Progenitor cell of endocrine pancreas (in vitro differentiated cells): ENCODE results near the gene TFEB. TPM values are rescaled to one million over a fixed set of nuclear protein-coding genes. Genes with fewer than 3 reads are reported as not detected.

Source experiments
- DNase-seq: peaks from one replicate; pipeline ENCODE4 v3.0.0; 2021; ENCODE audit warnings: low spot score; ENCODE audit not compliant: unreplicated experiment
- H3K27ac Mint-ChIP-seq: 2 replicates; pipeline ENCODE4 v1.8.0; 2021; ENCODE audit warnings: mild to moderate bottlenecking, moderate library complexity, mixed read lengths
- H3K27me3 Mint-ChIP-seq: 2 replicates; pipeline ENCODE4 v1.8.0; 2021; ENCODE audit warnings: mixed read lengths
- H3K36me3 Mint-ChIP-seq: 2 replicates; pipeline ENCODE4 v1.8.0; 2022; ENCODE audit warnings: mixed read lengths; ENCODE audit not compliant: insufficient read depth
- H3K4me1 Mint-ChIP-seq: 2 replicates; pipeline ENCODE4 v1.8.0; 2021; ENCODE audit warnings: low read depth, mixed read lengths
- H3K4me3 Mint-ChIP-seq: 2 replicates; pipeline ENCODE4 v1.8.0; 2021; ENCODE audit warnings: low read depth, mild to moderate bottlenecking, moderate library complexity, mixed read lengths
- H3K9me3 Mint-ChIP-seq: 2 replicates; pipeline ENCODE4 v1.8.0; 2021; ENCODE audit warnings: low read depth, mixed read lengths
- total RNA-seq: library from RNA; stranded (reverse); gene quantifications from 2 replicates; pipeline ENCODE4 v1.2.1, GENCODE V29; 2021
- TF ChIP-seq, protein P1 (sequence below): fragments of 200-600 bp; sonication (generic); IDR thresholded peaks from one replicate; pipeline ENCODE4 v1.5.0; 2021; ENCODE audit warnings: antibody characterized with exemption, mild to moderate bottlenecking; ENCODE audit not compliant: unreplicated experiment

TFEB gene
- total RNA-seq, 1 donor from 2014 or later = 0.48 TPM

DNA sequence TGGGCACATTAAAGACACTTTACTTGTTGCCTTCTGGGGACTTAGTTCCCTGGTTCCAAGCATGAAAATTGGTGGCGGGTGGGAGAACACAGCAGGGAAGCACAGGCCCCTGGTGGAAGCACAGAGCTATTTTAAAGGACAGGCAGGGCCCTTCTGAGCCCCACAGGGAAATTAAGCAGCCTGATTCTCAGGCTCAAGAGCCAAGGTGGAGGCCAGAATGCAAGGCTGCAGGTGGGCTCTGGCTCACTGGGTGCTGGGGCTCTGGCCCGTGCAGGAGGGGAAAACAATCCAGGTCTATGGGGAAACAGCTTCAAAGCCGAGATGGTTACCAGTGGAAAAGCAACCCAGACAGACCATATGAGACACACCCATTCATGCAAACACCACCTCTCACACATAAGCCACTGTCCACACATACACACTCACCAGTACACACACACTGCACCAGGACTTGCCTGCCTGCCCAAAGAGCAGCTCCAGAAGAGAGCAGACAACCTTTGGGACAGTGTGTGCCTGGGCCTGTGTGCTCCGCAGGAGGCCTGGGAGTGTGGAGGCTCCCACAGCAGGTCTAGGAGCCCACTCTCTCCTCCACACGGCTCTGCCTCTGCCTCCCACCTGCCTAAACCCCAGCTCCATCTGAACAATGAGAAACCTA, 30.6 kb downstream of the TFEB start:
- peaks cover 41% of the 10 kb centered on the region for H3K27me3 Mint-ChIP-seq
- no peak overlapping the region for H3K4me3 Mint-ChIP-seq
- no peak overlapping the region for H3K27ac Mint-ChIP-seq
- DNase-seq = no peak
- no peaks in the 10 kb centered on the region for H3K9me3 Mint-ChIP-seq
- no peaks in the 10 kb centered on the region for H3K36me3 Mint-ChIP-seq
- TF ChIP-seq, protein P1, sequence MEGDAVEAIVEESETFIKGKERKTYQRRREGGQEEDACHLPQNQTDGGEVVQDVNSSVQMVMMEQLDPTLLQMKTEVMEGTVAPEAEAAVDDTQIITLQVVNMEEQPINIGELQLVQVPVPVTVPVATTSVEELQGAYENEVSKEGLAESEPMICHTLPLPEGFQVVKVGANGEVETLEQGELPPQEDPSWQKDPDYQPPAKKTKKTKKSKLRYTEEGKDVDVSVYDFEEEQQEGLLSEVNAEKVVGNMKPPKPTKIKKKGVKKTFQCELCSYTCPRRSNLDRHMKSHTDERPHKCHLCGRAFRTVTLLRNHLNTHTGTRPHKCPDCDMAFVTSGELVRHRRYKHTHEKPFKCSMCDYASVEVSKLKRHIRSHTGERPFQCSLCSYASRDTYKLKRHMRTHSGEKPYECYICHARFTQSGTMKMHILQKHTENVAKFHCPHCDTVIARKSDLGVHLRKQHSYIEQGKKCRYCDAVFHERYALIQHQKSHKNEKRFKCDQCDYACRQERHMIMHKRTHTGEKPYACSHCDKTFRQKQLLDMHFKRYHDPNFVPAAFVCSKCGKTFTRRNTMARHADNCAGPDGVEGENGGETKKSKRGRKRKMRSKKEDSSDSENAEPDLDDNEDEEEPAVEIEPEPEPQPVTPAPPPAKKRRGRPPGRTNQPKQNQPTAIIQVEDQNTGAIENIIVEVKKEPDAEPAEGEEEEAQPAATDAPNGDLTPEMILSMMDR = no peak
- H3K4me1 Mint-ChIP-seq = no peaks in the 10 kb centered on the region

DNA sequence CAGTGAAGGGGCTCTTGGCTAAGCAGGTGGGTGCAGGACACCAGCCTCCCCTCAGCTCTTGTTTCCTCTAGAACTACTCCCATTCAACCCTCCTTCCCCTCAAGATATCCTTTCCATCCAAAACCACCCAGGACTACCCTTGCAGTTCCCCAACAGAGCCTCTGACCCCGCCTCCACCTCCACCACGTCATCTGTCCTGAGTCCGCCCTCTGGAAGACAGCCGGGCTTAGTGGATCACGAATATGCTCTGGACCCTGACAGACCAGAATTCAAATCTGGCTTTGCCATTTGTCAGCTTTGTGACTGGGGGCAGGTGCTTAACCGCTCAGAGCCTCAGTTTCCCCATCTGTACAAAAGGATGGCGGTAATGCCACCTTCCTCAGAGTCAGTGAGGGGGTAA, 31.4 kb downstream of the TFEB start:
- TF ChIP-seq, protein P1 = no peak
- DNase-seq = no peak
- Mint-ChIP-seq H3K36me3 (no peaks in the 10 kb centered on the region), H3K27ac (no peak overlapping the region), H3K4me3 (no peak overlapping the region), H3K9me3 (no peaks in the 10 kb centered on the region), H3K4me1 (no peaks in the 10 kb centered on the region), H3K27me3 (peaks cover 42% of the 10 kb centered on the region)

DNA sequence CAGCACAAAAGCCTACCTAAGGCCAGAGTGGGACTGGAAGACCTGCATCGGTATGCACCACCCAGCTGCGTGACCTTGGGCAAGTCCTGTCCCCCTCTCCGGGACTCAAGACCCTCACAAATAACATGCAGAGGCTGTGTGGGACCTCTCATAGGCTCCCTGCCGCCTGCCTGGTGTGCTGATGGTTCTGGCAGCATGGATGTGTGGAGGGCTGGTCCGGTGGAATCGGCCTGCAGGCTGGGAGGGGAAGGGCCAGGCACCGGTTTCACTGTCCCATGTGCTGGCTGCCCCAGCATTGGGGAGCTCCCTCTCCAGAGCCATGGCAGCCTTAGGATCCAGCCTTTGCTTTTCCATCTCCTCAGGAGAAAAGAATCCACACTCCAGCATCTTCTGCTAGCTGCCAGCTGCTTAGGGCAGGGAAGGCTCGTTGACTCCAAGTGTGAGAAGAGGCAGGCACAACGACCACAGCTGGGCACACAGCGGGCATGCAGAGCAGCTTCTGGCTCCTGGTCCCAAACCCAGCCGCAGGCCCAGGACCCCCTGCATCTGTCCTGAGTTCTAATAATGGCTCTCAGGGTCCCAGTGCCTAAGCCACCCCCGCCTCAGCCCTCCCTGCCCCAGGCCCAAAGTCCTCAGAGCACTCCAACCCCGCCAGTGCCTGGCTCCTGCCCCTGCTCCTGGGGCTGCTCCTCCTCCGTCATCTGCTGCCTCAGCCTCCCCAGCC, 32.5 kb downstream of the TFEB start:
- no peaks in the 10 kb centered on the region for H3K36me3 Mint-ChIP-seq
- DNase-seq = no peak
- H3K27ac Mint-ChIP-seq = no peak overlapping the region
- no peak overlapping the region for H3K4me3 Mint-ChIP-seq
- no peaks in the 10 kb centered on the region for H3K9me3 Mint-ChIP-seq
- TF ChIP-seq, protein P1 = no peak
- peaks cover 37% of the 10 kb centered on the region for H3K27me3 Mint-ChIP-seq
- no peaks in the 10 kb centered on the region for H3K4me1 Mint-ChIP-seq

- H3K4me1 Mint-ChIP-seq = no peaks in the 10 kb centered on the region
- no peak overlapping the region for H3K4me3 Mint-ChIP-seq
- no peak overlapping the region for H3K27ac Mint-ChIP-seq
- H3K27me3 Mint-ChIP-seq = peaks cover 34% of the 10 kb centered on the region
- DNase-seq = no peak
- no peaks in the 10 kb centered on the region for H3K36me3 Mint-ChIP-seq
- no peaks in the 10 kb centered on the region for H3K9me3 Mint-ChIP-seq
- TF ChIP-seq, protein P1 = no peak
Observed at GRCh38 chr6:41702089-41702745, 33.2 kb downstream of the TFEB start.

DNA sequence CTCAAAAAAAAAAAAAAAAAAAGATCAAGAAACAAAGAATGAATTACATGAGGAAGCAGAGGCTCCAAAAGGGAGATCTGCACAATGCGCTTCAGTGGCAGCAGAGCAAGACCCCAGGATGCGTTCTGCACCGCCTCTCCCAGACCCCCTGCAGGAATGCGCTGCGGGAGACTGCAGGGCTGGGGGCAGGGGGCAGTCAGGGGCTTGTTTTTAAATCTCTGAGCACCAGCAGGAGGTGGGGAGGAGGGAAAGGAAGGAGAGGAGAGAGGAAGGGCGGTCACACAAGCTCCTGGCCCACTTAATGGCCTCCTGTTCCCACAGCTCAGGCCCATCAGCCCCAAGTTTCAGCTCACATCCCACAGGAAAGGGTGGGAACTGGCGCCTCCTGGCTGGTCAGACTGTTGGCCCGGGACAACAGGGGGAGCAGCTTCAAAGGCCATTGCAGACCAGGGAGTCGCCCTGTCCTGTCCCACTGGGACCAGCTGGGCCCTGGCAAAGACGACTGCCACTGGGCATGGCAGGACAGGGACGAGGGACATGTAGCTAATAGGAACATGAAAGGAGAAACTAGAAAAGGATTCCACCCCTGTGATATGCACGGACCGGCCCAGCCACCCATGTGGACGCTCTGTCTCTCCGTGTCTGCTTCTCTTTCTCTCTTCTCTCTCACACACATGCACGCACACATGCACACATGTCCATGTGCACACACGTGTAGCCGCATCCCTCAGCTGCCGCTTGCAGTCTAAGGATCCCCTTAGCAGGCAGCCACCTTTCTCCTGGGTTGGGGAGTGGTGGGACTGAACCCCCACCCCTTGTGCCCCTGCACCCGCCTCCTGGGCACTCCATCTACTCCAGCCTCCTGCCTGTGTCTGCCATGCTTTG, 34.7 kb downstream of the TFEB start:
- H3K27ac Mint-ChIP-seq = no peak overlapping the region
- peaks cover 29% of the 10 kb centered on the region for H3K27me3 Mint-ChIP-seq
- no peaks in the 10 kb centered on the region for H3K36me3 Mint-ChIP-seq
- H3K4me1 Mint-ChIP-seq = no peaks in the 10 kb centered on the region
- no peak for DNase-seq
- H3K9me3 Mint-ChIP-seq = no peaks in the 10 kb centered on the region
- TF ChIP-seq, protein P1 = no peak
- no peak overlapping the region for H3K4me3 Mint-ChIP-seq
